IMR-90 (cell line): ENCODE data around the gene BLOC1S4. TPM values are rescaled to one million over a fixed set of nuclear protein-coding genes. Genes with fewer than 3 reads are reported as not detected.

Experiments
- ATAC-seq: fragments of 200-7000 bp; cut with Tn5 transposase; 2 replicates; pipeline ENCODE4 v1.9.1; 2020; ENCODE audit warnings: low read depth, mild to moderate bottlenecking, moderate library complexity
- BruUV-seq: library from RNA; stranded (reverse); fragments of 400-500 nt; replicated peaks from 2 replicates; lab custom pipeline; 2021; lab: Mats Ljungman, UMichigan
- CTCF ChIA-PET: fragments of 300-600 bp; formaldehyde crosslinking; extraction: SDS; loops from one replicate; lab custom pipeline; 2021; ENCODE audit warnings: antibody characterized with exemption; lab: Yijun Ruan, JAX
- POLR2A ChIA-PET: fragments of 300-600 bp; sonication (Branson Sonifier 250); formaldehyde crosslinking; loops from one replicate; lab custom pipeline; 2022; ENCODE audit warnings: antibody characterized with exemption; ENCODE audit not compliant: unreplicated experiment; lab: Charles Lee
- DNase-seq: peaks from one replicate; pipeline ENCODE4 v3.0.0; 2013
- H2AFZ ChIP-seq: replicated peaks from 2 replicates; pipeline ENCODE3; 2013; ENCODE audit warnings: low read length, mild to moderate bottlenecking; ENCODE audit not compliant: poor library complexity
- H2AK5ac ChIP-seq: 2 replicates; pipeline ENCODE4 v1.6.1; 2013; ENCODE audit warnings: low read depth, low read length, inconsistent platforms
- H2AK9ac ChIP-seq: replicated peaks from 2 replicates; pipeline ENCODE3; 2013; ENCODE audit warnings: mild to moderate bottlenecking, low read depth, low read length, moderate library complexity; ENCODE audit not compliant: poor library complexity
- H2BK120ac ChIP-seq: 2 replicates; pipeline ENCODE4 v1.6.1; 2013; ENCODE audit warnings: low read depth, low read length, inconsistent platforms
- H2BK15ac ChIP-seq: 3 replicates; pipeline ENCODE4 v1.6.1; 2013; ENCODE audit warnings: low read depth, low read length, inconsistent platforms
- H2BK20ac ChIP-seq: 2 replicates; pipeline ENCODE4 v1.6.1; 2013; ENCODE audit warnings: low read depth, mild to moderate bottlenecking, inconsistent platforms, low read length, moderate library complexity
- H2BK5ac ChIP-seq: 2 replicates; pipeline ENCODE4 v1.6.1; 2013; ENCODE audit warnings: mild to moderate bottlenecking, low read depth, low read length, inconsistent platforms; ENCODE audit not compliant: poor library complexity, severe bottlenecking
- H3K14ac ChIP-seq: replicated peaks from 2 replicates; pipeline ENCODE4 v1.6.1; 2013; ENCODE audit warnings: low read depth, low read length, inconsistent platforms
- H3K18ac ChIP-seq: 2 replicates; pipeline ENCODE4 v1.6.1; 2013; ENCODE audit warnings: low read depth, low read length, control low read depth
- H3K23ac ChIP-seq: 2 replicates; pipeline ENCODE4 v1.6.1; 2013; ENCODE audit warnings: low read depth, low read length, inconsistent platforms
- H3K27ac ChIP-seq: 2 replicates; pipeline ENCODE4 v1.5.1; 2013; ENCODE audit warnings: mild to moderate bottlenecking, control low read depth, low read length; ENCODE audit not compliant: insufficient read depth
- H3K27me3 ChIP-seq: 2 replicates; pipeline ENCODE4 v1.6.1; 2013; ENCODE audit warnings: low read length; ENCODE audit not compliant: control insufficient read depth, insufficient read depth
- H3K36me3 ChIP-seq: 2 replicates; pipeline ENCODE4 v1.6.1; 2013; ENCODE audit warnings: low read length, mixed read lengths; ENCODE audit not compliant: control insufficient read depth, insufficient read depth
- H3K4ac ChIP-seq: 2 replicates; pipeline ENCODE4 v1.6.1; 2013; ENCODE audit warnings: low read depth, low read length, inconsistent platforms
- H3K4me1 ChIP-seq: 2 replicates; pipeline ENCODE4 v1.6.1; 2013; ENCODE audit warnings: low read length, mixed read lengths; ENCODE audit not compliant: control insufficient read depth, insufficient read depth
- H3K4me2 ChIP-seq: 2 replicates; pipeline ENCODE4 v1.6.1; 2013; ENCODE audit warnings: low read depth, mild to moderate bottlenecking, control low read depth, low read length, moderate library complexity
- H3K4me3 ChIP-seq: 2 replicates; pipeline ENCODE4 v1.5.1; 2013; ENCODE audit warnings: low read depth, mild to moderate bottlenecking, control low read depth, low read length, moderate library complexity; ENCODE audit not compliant: insufficient read depth
- H3K56ac ChIP-seq: 2 replicates; pipeline ENCODE4 v1.6.1; 2013; ENCODE audit warnings: low read length, inconsistent platforms; ENCODE audit not compliant: insufficient read depth; ENCODE audit errors: extremely low read depth
- H3K79me1 ChIP-seq, 2 experiments: 2 replicates each; pipeline ENCODE4 v1.6.1; 2013; ENCODE audit warnings: low read length in 2 of 2, inconsistent platforms in 1 of 2, low read depth in 1 of 2
- H3K9ac ChIP-seq: 2 replicates; pipeline ENCODE4 v1.6.1; 2013; ENCODE audit warnings: low read depth, low read length, control low read depth
- H3K9me1 ChIP-seq: 2 replicates; pipeline ENCODE4 v1.6.1; 2013; ENCODE audit warnings: low read length, inconsistent platforms; ENCODE audit not compliant: insufficient read depth
- H3K9me3 ChIP-seq: 2 replicates; pipeline ENCODE4 v1.6.1; 2013; ENCODE audit warnings: low read length; ENCODE audit not compliant: control insufficient read depth, insufficient read depth
- H4K20me1 ChIP-seq: 2 replicates; pipeline ENCODE4 v1.6.1; 2013; ENCODE audit warnings: low read length, inconsistent platforms; ENCODE audit not compliant: insufficient read depth
- H4K5ac ChIP-seq: 2 replicates; pipeline ENCODE4 v1.6.1; 2013; ENCODE audit warnings: mild to moderate bottlenecking, low read depth, low read length, control low read depth
- H4K8ac ChIP-seq, 2 experiments: 2 replicates each; pipeline ENCODE4 v1.6.1; 2013; ENCODE audit warnings: low read depth in 2 of 2, low read length in 2 of 2, control low read depth in 1 of 2, inconsistent platforms in 1 of 2
- H4K91ac ChIP-seq: 2 replicates; pipeline ENCODE4 v1.6.1; 2013; ENCODE audit warnings: low read depth, low read length, inconsistent platforms; ENCODE audit not compliant: insufficient read depth
- CEBPB ChIP-seq: IDR thresholded peaks from 2 replicates; pipeline ENCODE4 v1.6.1; 2012; ENCODE audit warnings: low read depth, low read length, improper control_type of control experiment
- ELK1 ChIP-seq: fragments of 150-350 bp; IDR thresholded peaks from 2 replicates; pipeline ENCODE4 v1.6.1; 2016; ENCODE audit warnings: low read depth, mild to moderate bottlenecking, low read length, moderate library complexity, borderline replicate concordance
- FOS ChIP-seq: fragments of 150-350 bp; IDR thresholded peaks from 2 replicates; pipeline ENCODE4 v1.6.1; 2016; ENCODE audit warnings: low read depth, low read length
- MXI1 ChIP-seq: IDR thresholded peaks from 2 replicates; pipeline ENCODE4 v1.6.1; 2012; ENCODE audit warnings: low read depth, mild to moderate bottlenecking, low read length, moderate library complexity, borderline replicate concordance
- NFE2L2 ChIP-seq: fragments of 150-350 bp; IDR thresholded peaks from 2 replicates; pipeline ENCODE4 v1.6.1; 2016; ENCODE audit warnings: low read depth, mild to moderate bottlenecking, low read length
- RAD21 ChIP-seq: IDR thresholded peaks from 2 replicates; pipeline ENCODE4 v1.6.1; 2012; ENCODE audit warnings: low read length, improper control_type of control experiment
- RCOR1 ChIP-seq: IDR thresholded peaks from 2 replicates; pipeline ENCODE4 v1.6.1; 2012; ENCODE audit warnings: mild to moderate bottlenecking, low read length, improper control_type of control experiment; ENCODE audit not compliant: insufficient replicate concordance
- RFX5 ChIP-seq: IDR thresholded peaks from 2 replicates; pipeline ENCODE4 v1.8.0; 2012; ENCODE audit warnings: low read depth, mild to moderate bottlenecking, low read length, moderate library complexity
- SMC3 ChIP-seq: fragments of 150-350 bp; IDR thresholded peaks from 2 replicates; pipeline ENCODE4 v1.6.1; 2016; ENCODE audit warnings: low read depth, mild to moderate bottlenecking, antibody characterized with exemption, low read length, moderate library complexity
- WGBS, 2 experiments: methylation state at CpG; one replicate each; pipeline versions ENCODE4 v1.1.5 to v1.1.7; 2013; ENCODE audit warnings: missing lambda C conversion rate in 2 of 2; ENCODE audit not compliant: insufficient read length in 1 of 2; ENCODE audit errors: extremely low coverage in 2 of 2; 5-methylcytosine and 5-hydroxymethylcytosine counted together
- dilution Hi-C: fragments of 300-500 bp; cut with HindIII; formaldehyde crosslinking; loops from one replicate; pipeline ENCODE4 v1.14.3; 2018; ENCODE audit warnings: low sequenced_read_pairs; ENCODE audit not compliant: unreplicated experiment
- in situ Hi-C: fragments of 300-500 bp; cut with MboI; formaldehyde crosslinking; loops from 3 replicates; pipeline ENCODE4 v1.14.3; 2019; ENCODE audit warnings: low sequenced_read_pairs, inconsistent platforms, mixed read lengths
- intact Hi-C: fragments of 100-400 bp; cut with micrococcal nuclease; formaldehyde crosslinking; loops from 2 replicates; pipeline ENCODE4 v1.10.0; 2022
- polyA plus RNA-seq, 3 experiments: library from polyadenylated mRNA; depleted of rRNA; stranded (reverse); fragments of >200 nt; gene quantifications; 2 replicates each; pipeline ENCODE4 v1.2.3, GENCODE V29; 2012; ENCODE audit warnings: low replicate concordance in 1 of 3
- total RNA-seq: library from RNA; depleted of rRNA; stranded (reverse); fragments of >200 nt; gene quantifications from 2 replicates; pipeline ENCODE4 v1.2.3, GENCODE V29; 2012

BLOC1S4 gene
- total and polyA plus RNA-seq, 2 of the 4 experiments (the other 2 are of a cell fraction): 8.8 to 22.1 TPM

DNA sequence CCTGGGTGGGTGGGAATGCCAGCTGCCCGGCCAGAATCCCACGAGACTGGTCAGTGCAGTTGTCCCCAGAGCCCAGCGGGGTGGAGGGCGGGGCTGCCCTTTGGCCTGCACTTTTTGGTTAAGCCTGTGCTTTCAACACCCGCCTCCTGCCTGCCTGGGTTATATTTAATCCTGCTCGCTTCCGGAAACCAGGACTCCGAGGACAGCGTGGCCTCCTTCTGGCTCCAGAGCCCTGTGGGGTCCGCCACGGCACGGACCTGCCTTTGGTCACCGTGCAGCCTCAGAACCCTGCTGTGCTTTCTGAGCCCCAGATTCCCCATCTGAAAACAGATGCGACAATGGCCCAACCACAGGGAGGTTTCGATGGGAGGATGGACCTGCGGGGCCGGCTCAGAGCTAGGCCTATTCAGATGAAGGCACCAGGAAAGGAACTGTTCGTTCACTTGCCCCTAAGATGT is 37.2 kb downstream of the BLOC1S4 start:
- H3K4ac ChIP-seq: no peak overlapping the region
- CTCF ChIA-PET: no interaction called here
- no peak overlapping the region for H2BK5ac ChIP-seq
- no peak overlapping the region for H3K18ac ChIP-seq
- no peak overlapping the region for H4K91ac ChIP-seq
- no peaks in the 10 kb centered on the region for H3K36me3 ChIP-seq
- no peaks in the 10 kb centered on the region for H4K20me1 ChIP-seq
- no peak overlapping the region for H2AK9ac ChIP-seq
- no peak overlapping the region for H3K56ac ChIP-seq
- intact Hi-C loops: no loop called here
- peaks cover 8% of the 10 kb centered on the region for H3K4me1 ChIP-seq
- no peaks in the 10 kb centered on the region for H3K9me3 ChIP-seq
- no peak for DNase-seq
- TF ChIP-seq CEBPB (no peak), NFE2L2 (no peak), ELK1 (no peak), RFX5 (no peak), RAD21 (no peak), SMC3 (no peak), MXI1 (no peak), FOS (no peak), RCOR1 (no peak)
- H3K9me1 ChIP-seq: no peaks in the 10 kb centered on the region; the same call in 1 of the 2 replicates
- H3K14ac ChIP-seq: no peak overlapping the region
- no peak for ATAC-seq
- H3K79me1 ChIP-seq: no peaks in the 10 kb centered on the region
- H2BK15ac ChIP-seq: no peak overlapping the region
- 81% methylated on average over 11 of the region's 18 CpGs; no CpG with 5 or more reads in 1 of the 2 experiments for WGBS, 2 experiments
- no peaks in the 10 kb centered on the region for H3K27me3 ChIP-seq
- POLR2A ChIA-PET: no interaction called here
- H2BK20ac ChIP-seq: no peak overlapping the region
- no peak overlapping the region for H2BK120ac ChIP-seq
- dilution Hi-C loops: no loop called here
- H2AK5ac ChIP-seq: no peak overlapping the region
- no peak overlapping the region for H3K27ac ChIP-seq
- no peak overlapping the region for H3K23ac ChIP-seq
- BruUV-seq: no TSS peak
- in situ Hi-C loops: no loop called here
- H4K5ac ChIP-seq: no peak overlapping the region
- H2AFZ ChIP-seq: no peak overlapping the region
- H3K9ac ChIP-seq: no peak overlapping the region
- no peak overlapping the region for H4K8ac ChIP-seq
- no peak overlapping the region for H3K4me2 ChIP-seq
- H3K4me3 ChIP-seq: no peak overlapping the region
